Right lung (tissue), 10 donors: ENCODE measurements around the gene AKR7A2. TPM values are rescaled to one million over a fixed set of nuclear protein-coding genes. Genes with fewer than 3 reads are reported as not detected.

Source experiments
- DNase-seq, 2 donors: peaks; one replicate each; pipeline ENCODE4 v3.0.0-alpha.2; 2013
- long read RNA-seq, 8 donors: transcript quantifications; one replicate each; lab custom pipeline, GENCODE V29; 2026
- polyA plus RNA-seq, 5 donors: library from polyadenylated mRNA; unstranded; fragments of 120-200 nt; gene quantifications; one replicate each; pipeline versions ENCODE4 v1.2.1 to v1.2.3, GENCODE V29; 2013; ENCODE audit warnings: inconsistent platforms in 1 of 5, low replicate concordance in 1 of 5; ENCODE audit not compliant: insufficient read length in 5 of 5, insufficient read depth in 1 of 5

AKR7A2 gene
- 10 to 100 TPM; 57.5 to 78.6 (median 66.4) TPM for polyA plus RNA-seq
- long read RNA-seq, donor 1, transcript AKR7A2-201 (7 exons, 1,362 nt), result major isoform, 57 of 88 reads
- long read RNA-seq, donor 1, partial matches to known transcripts, result 30 of 88 reads
- long read RNA-seq, donor 1, other reads (novel, unspliced or antisense), result 0 of 88 reads
- long read RNA-seq, donor 2, transcript AKR7A2-201 (7 exons, 1,362 nt), result major isoform, 40 of 65 reads
- long read RNA-seq, donor 2, partial matches to known transcripts, result 23 of 65 reads
- long read RNA-seq, donor 2, other reads (novel, unspliced or antisense), result 0 of 65 reads
- long read RNA-seq, donor 3, transcript AKR7A2-201 (7 exons, 1,362 nt), result major isoform, 54 of 72 reads
- long read RNA-seq, donor 3, partial matches to known transcripts, result 18 of 72 reads
- long read RNA-seq, donor 3, other reads (novel, unspliced or antisense), result 0 of 72 reads
- long read RNA-seq, donor 4, transcript AKR7A2-201 (7 exons, 1,362 nt), result major isoform, 34 of 51 reads
- long read RNA-seq, donor 4, partial matches to known transcripts, result 17 of 51 reads
- long read RNA-seq, donor 4, other reads (novel, unspliced or antisense), result 0 of 51 reads
- long read RNA-seq, donor 5, transcript AKR7A2-201 (7 exons, 1,362 nt), result major isoform, 60 of 84 reads
- long read RNA-seq, donor 5, partial matches to known transcripts, result 22 of 84 reads
- long read RNA-seq, donor 5, other reads (novel, unspliced or antisense), result 0 of 84 reads
- long read RNA-seq, donor 6, transcript AKR7A2-201 (7 exons, 1,362 nt), result major isoform, 62 of 80 reads
- long read RNA-seq, donor 6, partial matches to known transcripts, result 18 of 80 reads
- long read RNA-seq, donor 6, other reads (novel, unspliced or antisense), result 0 of 80 reads
- long read RNA-seq, donor 7, transcript AKR7A2-201 (7 exons, 1,362 nt), result major isoform, 48 of 48 reads
- long read RNA-seq, donor 7, partial matches to known transcripts, result 0 of 48 reads
- long read RNA-seq, donor 7, other reads (novel, unspliced or antisense), result 0 of 48 reads
- long read RNA-seq, donor 8, transcript AKR7A2-201 (7 exons, 1,362 nt), result major isoform, 26 of 28 reads
- long read RNA-seq, donor 8, partial matches to known transcripts, result 0 of 28 reads
- long read RNA-seq, donor 8, other reads (novel, unspliced or antisense), result 0 of 28 reads

DNA sequence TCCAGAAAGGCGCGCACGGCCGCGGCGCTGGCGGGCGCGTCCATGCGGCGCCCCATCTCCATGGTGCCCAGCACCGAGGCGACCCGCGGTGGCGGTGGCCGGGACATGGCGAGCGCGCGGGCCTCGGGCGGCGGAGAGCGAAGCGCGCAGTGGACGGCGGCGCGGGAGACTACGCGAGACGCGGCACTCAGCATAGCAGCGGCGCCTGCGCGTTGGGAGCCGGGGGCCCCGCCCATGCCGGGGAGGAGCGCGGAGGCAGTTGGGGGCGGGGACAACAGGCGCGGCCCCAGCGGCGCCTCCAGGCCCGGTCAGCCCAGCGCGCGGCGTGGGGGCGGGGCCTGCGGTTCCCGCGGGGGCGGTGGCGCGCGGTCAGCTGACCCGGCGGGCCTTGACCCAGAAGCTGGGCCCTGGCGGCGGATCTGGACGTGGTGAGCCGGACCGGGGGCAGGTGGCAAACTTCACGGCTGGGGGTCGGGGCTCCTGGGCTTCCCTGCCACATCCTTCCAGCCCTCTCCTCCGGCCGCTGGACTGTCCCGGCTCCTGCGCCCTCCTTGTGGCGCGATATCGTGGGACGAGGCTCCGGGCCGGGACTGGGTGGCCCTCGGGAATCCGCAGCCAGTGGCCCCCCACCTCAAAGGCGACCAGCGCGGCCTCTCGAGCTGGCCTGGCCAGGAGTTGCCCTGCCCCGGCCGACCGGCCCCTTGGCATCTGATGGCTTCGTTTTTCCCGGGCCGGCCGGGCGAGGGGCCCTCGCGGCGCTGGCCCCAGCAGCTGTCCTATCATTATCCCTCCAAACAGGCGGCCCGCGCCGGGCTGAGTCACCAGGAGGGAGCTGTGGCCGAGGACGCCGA lies at the start of gene AKR7A2, which contains the start of gene SLC66A1:
Gene AKR7A2, minus strand, starts transcription at position 214 of the 851 bp plus-strand sequence. Its CDS starts 20 bp downstream, at position 194.
Gene SLC66A1, plus strand, starts transcription at position 396 of the 851 bp plus-strand sequence. CDS start 5,352 bp downstream, outside the sequence.
- peak; percentile 94 to 95 for DNase-seq

DNA sequence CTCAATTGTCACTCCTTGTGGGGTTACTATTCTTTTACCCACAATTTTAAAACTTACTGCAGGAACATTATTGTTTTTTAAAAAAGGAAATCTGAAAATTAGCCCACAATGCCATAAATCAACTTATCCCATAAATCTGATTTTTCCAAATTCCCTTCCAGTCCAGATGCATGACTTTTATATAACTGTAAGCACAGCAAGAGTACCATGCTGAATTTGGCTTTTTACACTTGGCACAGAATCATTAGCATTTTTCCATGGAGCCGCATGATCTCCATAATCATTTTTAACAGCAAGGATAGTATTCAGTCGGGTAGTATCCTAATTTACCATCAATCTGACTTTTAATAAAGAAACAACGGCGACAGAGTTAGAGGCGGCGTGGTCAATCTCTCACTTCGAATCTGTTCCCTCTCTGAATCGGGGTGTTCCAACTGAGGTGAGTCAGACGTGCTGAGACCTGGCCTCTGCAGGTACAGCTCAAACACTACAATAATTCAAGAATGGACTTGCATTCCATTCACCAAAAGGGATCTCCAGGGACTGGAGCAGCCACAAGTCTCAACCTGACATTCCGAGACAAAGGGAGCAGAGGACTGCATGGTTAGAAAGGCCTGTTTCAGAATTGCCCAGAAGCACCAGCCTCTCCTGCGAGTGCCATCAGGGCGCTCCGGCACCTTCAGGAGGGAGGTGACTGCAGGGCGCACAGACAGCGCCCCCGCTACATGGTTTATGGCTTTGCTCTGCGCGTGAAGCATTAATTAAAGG lies 49.1 kb upstream of the AKR7A2 start:
- no peak for DNase-seq

DNA sequence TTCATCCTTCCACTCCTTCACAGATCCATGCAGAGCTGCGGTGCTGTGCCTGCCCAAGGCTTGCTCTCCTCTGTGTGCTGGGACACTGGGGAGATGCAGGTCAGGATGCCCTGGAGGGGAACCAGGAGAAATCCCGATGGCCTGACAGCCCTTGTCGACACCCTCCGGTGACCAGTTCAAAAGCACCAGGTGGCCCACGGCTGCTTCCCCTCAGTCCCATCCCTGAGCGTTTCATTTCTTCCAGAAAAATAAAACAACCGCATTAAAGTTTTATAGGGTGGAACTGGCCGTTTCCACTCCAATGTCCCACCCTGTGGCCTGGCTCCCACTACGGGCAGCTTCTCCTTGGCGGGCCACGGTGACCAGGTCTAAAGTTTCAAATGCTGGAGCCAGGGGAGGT lies 48.5 kb upstream of the AKR7A2 start:
- no peak for DNase-seq

DNA sequence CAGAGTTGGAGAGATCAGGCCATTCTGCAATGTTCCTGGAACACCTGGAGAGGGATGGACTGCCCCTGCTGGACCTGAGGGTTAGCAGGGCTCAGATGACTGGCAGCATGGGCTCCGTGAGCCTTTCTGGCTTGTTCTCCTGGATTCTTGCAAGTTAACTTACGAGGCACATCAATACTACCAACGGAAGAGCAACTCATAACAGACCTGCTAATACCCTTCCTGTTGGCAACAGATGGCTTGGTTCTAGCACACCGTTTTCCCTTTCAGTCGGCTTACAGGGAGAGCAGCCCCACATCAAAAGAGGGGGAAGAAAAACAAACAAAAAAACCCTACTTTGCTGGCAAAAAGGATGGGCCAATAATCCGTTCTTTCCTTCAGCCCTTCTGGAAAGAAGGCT lies 48.1 kb upstream of the AKR7A2 start:
- no peak for DNase-seq

DNA sequence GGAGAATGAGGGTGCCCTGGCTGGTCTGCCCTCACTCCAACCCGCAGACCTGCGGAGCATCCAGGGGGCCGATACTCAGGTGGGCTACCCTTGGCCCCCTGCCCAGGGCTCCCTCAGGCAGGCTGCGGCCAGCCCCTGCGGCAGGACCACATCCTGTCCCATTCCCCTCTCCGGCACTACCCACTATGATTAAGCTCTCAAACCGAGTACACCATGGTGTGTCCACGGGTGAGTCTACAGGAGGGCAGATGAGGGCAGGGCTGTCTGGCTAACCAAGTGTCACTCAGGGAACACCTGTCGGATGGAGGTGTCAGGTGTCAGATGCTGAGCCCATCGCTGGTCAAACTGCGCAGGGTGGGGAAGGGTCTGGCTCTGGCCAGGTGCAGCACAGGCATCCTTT lies 47.4 kb upstream of the AKR7A2 start:
- DNase-seq, result no peak

DNA sequence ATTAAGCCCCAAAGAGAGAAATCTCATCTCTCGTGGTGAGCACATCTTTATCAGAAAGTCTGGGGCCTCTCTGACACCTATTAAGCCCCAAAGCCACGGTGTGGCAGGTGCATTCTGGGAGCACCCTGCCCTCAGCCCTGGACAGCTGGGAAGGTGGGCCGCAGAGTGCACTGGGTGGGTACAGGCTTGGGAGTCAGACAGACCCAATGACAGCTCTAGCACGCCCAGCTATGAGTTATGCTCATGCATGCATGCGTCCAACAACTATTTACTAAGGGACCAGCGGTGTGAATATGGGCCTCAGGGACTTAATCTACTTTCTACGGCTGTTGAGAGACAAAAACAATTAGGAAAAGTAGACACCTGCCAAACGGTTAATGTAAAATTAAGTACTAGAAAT lies 46.8 kb upstream of the AKR7A2 start:
- no peak for DNase-seq

DNA sequence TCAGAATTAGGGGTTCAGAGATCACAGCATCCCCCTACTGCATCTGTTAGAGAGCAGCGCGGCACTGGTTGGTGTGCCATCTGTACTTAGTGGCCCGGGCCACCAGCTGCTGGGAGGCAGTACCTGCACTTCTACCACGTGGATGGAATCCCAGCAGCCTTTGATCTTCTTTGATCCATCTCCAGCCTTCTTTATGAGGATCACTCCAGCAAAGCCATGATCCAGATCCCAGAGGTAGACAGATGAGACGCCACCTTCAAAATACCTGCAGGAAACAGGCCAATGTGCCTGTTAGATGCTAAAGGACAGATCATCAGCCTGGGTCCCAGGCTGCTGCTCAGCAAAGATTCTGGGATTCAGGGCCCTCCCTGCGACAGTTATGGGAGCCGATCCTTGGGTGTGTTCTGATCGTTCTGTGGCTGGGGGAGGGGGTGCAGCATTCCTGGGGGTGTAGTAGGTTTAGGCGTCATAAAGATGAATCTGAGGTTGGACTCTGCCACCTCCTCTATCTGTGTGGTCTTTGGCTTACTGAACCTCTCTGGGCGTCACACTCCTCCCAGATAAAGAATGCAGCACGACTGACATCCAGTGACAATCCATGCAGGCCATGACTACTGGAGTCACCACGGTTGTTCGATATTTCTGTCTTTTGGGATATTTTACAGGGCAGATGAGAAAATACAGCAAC lies 45.5 kb upstream of the AKR7A2 start:
- no peak for DNase-seq

DNA sequence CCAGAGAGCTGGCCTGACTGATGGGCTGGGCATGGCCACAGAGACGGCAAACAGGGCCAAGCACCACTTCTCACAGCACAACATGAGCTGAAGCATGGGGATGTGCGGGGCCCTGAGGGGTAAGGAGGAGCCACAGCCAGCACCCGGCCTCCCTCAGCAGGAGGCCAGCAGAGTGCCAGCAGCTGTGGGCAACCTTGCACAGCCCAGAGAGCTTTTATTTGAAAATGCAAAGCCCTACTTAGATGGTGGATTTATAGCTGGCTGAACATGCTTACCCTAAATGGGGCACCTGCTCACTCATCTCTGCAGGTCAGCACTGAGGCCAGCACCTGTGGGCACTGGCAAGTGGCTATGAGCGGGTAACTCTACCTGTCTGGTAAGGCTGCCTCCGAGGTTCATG lies 44.3 kb upstream of the AKR7A2 start:
- no peak for DNase-seq

DNA sequence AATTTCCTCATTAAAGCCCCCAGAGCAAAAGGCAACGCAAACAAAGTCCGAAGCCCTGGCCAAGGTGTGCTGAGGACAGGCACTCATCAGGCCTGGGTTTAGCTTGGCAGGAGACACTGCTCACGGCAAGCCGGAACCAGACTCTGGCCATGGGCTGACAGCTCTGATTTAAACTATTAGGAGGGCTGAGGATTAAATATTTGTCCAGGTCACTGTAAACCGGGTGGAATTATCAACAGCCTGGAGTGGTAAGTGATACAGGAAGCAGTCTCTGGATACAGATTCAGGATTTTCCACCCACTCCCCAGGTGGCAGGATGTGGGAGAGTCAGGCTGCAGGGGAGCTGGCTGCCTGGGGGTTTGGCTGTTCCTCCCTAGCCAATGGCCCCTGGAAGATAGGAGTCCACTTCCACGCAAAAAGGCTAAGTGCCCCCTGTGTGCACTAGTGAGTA lies 42.6 kb upstream of the AKR7A2 start:
- no peak for DNase-seq

DNA sequence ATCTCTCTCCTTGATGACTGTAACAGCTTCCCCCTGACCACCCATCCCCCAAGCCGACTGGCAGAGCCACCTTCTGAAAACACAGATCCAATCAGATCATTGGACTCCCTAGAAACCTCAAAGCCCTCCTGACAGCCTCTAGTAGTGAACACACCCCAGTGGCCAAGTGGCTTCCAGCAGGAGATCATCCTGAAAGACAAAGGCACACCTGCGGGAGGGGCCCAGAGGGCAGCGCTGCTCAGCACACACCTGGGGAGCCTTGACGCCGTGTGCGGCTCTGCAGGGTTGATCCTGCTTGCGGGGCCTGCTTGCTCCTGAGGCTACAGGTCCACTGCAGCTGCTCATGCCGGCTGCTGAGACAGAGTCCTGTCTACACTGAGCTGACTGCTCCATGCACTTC lies 41.7 kb upstream of the AKR7A2 start:
- no peak for DNase-seq

DNA sequence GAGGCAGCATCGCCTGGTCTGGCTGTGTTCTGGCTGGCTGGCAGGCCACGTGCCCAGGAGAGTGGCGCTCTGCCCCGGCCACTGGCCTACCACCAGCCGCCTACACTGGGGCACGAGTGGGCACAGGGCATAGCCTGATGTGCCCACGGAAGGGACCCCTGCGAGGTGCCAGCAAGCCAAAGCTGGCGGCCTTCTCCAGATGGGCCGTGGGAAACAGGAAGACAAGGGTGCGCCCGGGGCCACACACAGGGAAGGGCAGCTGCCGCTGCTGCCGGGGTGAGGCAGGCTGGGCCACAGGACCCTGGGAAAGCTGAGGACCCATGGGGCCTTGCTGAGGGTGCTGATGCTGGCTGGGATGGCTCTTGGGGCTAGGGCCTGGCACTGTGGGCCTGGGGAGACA lies 40.9 kb upstream of the AKR7A2 start:
- DNase-seq, result no peak

DNA sequence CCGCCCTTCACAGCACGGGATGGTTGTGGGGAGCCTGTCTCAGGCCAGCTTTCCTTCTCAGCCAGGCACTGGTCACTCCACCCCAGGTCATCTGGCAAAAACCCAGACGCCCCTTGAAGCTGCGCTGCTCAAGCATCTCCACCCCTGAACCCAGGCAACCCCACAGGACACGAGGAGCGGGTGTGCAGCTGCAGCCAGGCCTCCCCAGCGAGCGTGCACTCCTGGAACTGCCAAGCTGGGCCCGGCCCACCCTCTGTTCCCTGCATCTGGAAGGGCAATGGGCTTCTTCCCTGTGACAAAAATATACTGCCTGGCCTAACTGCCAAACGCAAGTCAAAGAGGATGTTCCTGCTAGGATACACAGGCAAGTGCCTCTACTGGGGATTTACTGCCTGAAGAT lies 39.9 kb upstream of the AKR7A2 start:
- DNase-seq, result no peak

DNA sequence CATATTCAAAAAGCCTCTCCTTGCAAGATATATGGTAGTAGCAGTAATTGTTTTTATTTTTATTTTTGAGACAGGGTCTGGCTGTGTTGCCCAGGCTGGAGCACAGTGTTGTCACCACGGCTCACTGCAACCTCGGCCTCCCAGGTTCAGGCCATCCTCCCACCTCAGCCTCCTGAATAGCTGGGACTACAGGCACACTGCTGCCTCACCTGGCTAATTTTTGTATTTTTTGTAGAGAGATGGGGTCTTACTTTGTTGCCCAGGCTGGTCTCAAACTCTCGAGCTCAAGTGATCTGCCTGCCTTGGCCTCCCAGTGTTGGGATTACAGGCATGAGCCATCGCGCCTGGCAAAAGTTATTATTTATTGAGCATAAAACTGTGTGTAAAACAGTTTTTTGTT lies 38.6 kb upstream of the AKR7A2 start:
- no peak for DNase-seq

DNA sequence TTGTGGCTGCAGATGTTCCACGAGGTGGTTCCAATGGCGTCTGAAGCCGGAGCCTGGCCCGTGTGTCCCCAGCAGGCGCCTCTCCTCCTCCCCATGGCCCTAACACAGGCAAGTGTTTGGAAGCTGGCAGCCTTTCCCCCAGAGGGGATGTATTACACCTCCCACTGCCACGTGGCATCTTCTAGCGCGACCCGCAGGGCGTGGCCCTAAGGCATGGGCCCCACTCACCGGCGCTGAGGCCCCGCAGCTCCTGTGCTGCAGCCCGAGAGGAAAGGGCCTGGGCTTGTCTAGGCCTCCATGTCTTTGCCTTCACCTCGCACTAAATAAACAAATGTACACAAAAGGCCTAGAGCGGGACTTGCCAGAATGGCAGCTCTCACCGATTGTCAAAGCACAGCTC lies 38.1 kb upstream of the AKR7A2 start:
- DNase-seq, result no peak

DNA sequence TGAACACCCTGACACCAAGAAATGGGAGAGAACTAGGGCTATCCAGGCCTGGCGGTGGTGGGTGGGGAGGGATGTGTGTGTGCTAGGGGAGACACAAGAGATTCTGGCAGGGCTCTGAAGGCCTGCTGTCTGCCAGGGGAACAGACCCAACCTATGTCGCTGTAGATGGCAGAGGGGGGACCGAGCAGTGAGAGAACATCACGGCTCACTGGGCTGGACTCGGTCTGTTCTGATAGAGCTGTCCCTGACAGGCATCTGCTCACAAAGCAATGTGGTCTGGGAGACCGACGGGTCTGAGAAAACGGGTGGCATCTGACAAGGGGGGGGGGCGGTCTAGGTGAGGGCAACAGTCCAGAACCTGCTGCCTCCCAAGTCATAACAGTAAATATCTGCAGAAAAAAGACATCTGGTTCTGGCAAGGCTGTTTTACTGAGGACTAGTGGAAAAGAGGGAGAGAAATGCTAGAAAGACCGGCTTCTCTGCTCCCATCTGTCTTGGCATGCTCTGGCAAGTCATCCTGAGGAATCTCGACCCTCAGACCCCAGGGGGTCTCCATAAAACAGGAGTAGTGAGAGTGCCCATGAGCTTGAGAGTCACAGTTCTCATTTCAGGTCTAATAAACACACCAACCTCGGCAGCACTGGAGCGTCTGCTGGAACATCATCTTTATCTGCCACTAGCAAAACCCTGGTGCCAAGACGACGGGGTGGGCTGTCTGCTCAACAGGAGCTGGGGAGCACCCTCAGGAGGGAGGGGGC lies 36.7 kb upstream of the AKR7A2 start:
- no peak for DNase-seq

DNA sequence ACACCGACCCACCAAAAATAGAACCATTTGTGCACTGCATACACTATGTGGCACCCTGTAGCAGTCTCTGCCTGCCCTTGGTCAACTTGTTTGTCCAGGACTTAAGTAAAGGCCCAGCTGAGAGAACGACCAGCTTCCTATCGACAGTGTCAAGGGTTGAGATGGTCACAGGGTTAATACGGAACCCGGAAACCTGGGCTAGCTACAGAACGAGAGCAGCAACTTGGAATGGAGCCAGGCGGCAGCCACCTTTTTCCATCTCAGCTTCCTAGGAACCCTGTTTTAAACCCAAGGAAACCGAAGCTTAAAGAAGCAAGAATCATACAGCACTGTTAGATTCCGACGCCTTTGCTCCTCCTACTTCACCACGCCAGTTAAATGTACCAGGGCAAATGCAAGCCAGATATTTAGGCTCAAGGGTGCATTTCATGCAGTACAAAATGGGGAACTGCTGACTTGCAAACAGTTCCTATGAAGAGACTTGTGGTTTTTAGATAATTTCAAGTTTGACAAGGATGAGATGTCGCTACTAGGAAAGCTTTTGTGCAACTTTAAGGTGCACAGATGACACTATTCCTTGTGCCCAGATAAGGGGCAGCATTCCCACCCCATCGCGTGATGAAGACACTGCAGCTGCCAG lies 35.7 kb upstream of the AKR7A2 start:
- DNase-seq, result no peak

DNA sequence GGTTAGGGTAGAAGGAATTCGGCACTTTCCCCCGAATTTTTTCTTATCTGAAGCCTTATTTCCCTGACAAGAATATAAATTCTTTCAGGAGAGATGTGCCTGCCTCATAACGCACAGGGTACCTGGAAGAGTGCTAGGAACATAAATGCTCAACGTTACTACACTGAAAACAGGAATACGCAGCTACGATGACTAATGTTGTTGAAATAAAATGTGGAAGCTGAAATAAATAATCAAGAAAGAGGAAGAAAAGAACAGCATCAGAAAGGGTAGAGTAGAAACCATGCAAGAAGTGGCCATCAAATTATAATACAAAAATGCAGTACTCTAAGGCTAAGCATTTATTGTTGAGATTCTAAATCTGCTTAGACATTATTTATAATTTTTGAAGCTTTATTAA lies 34.1 kb upstream of the AKR7A2 start:
- no peak for DNase-seq

DNA sequence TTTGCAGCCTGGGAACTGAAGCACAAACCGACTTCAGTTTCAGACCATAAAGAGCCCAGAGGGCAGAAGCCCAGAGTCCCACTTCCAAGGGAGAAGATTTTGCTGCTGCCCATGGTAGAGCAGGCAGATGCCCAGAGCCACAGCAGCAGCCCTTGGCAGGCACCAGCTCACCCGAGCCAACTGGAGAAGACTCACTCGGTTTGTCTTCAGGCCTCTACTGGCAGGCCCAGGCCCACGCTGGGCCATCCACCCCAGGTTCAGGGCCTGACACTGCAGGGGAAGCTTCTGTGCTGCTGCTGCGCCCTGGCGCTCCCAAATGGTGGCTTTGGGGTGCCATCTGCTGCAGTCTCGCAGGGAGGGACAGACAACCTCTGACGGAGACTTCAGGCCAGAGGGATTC lies 33.4 kb upstream of the AKR7A2 start:
- DNase-seq, result no peak
